ENCODE data around the gene GSTA2.
"Not testable (repeated sequence)": the region's sequence is repeated elsewhere in the genome, so short reads cannot be mapped to it uniquely, and the experiment has no call there.

The GSTA2 gene

GRCh38 chr6:52760105-52760765 lies 3.0 kb downstream of the GSTA2 start:
- no peak for DNase-seq (ENCODE audit: low spot score)

DNA sequence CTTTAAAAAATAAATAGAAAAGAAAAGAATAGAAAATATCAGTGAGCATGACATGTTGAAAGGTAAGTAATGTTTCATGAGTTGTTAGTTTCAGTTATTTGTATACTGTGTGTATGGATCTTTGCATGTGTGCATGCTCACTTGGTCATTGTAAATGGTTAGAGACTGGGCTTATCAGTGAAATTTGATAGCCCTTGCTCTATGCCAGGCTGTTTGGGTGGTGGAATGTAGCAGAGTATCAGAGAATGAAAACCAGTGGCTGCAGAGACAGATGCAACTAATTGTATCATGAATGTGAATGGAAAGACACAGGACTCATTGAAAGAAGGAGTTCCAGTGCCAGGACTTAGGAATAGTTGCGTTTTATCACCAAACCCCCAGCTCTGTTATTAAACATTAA lies 4.2 kb downstream of the GSTA2 start:
- DNase-seq (ENCODE audit: low spot score) = no peak

DNA sequence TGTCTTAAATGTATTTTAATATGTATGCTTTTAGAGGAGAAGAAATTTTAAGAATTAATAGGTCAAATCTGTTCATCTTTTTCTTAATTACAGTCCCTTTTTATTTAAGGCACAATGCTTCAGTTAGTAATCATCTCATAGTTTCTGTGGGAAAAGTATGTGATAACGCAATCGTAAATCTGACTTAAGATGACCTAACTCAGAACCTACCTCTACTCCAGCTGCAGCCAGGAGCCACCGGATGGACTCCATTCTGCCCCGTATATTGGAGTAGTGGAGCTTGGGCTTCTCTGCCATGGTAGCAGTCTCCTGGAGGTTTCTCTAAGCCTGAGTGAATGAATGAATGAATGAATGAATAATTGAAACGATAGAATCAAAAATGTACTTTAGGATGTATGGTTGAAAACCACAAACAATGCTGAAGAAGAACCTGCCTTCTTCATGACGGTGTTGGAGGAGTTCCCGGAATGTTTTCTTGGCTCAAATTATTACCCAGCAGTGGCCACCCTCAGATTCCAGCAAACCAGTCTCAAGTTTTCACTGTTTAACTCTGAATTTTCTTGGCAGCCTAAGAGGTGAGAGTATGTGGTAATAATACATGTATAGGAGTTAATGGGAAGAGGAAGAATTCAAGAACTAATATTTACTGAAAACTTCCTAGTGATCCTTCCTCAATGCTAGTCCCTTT lies 5.5 kb downstream of the GSTA2 start:
- DNase-seq (ENCODE audit: low spot score) = not testable (repeated sequence)

- DNase-seq (ENCODE audit: low spot score) = no peak
These were observed 8.8 kb downstream of the GSTA2 start for GRCh38 chr6:52754443-52754842.

- not testable (repeated sequence) for DNase-seq (ENCODE audit: low spot score)
These were observed 10.1 kb downstream of the GSTA2 start for GRCh38 chr6:52753137-52753536.

- no peak for DNase-seq (ENCODE audit: low spot score)
These were observed 11.0 kb downstream of the GSTA2 start for GRCh38 chr6:52752310-52752709.

- DNase-seq (ENCODE audit: low spot score) = no peak
These were observed 13.6 kb downstream of the GSTA2 start for GRCh38 chr6:52749556-52750152.

GRCh38 chr6:52747301-52747700 lies 16.0 kb downstream of the GSTA2 start:
- DNase-seq (ENCODE audit: low spot score) = not testable (repeated sequence)

DNA sequence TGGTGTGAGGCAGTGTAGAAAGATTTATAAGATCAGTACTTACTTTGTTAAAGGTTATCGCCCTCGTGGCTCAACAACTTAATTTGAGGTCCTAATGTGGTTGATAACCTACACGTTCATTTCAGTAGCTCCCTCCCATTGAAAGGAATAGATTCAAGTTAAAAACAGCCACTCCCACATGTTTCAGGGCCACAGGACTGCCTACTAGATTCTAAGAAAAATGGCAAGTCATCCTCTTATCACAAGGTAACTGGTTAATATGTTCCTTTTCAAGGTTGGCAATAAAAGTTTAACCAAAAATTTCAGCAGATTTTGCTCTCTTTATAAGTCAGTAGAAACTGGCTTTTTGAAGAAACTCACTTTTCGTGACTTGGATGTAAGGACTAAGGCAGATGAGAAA lies 17.1 kb downstream of the GSTA2 start:
- DNase-seq (ENCODE audit: low spot score) = no peak

DNA sequence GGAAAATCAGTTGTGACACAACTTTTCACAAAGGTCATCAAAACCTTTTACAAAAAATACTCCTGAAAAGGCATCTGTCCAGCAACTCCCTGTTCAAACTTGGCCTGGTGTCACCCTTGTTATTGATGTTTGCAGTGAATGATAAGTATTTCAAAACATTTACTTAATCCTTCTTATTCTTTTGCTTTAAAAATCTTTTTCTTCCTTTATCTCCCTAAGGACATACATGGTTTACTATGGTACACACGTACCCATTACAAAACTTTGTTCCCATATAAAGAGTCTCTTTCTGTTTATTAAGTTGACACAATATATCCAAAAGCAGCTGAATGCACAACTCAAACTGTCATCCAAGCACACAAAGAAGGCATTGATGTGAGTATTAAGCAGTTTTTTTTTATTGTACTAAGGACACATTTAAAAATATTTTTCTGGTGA lies 17.5 kb downstream of the GSTA2 start:
- DNase-seq (ENCODE audit: low spot score) = no peak

DNA sequence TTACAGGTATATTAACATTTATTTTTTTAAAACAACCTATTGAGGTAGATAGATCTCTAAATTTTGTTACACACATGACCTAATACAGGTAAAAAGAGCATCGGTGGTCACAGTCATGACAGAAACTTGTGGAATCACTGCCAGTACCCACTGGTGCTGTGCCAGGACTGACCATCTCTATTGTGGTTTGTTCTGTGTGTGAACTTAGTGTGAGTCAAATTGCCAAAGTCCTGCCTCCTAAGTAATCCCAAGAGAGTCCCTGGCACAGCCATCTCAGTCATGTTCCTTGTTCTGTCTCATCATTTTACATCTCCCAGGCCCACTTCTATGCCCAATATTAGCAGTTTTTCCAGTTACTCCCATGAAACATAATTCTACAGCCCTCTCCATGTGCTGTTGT lies 21.4 kb downstream of the GSTA2 start:
- DNase-seq (ENCODE audit: low spot score) = no peak

DNA sequence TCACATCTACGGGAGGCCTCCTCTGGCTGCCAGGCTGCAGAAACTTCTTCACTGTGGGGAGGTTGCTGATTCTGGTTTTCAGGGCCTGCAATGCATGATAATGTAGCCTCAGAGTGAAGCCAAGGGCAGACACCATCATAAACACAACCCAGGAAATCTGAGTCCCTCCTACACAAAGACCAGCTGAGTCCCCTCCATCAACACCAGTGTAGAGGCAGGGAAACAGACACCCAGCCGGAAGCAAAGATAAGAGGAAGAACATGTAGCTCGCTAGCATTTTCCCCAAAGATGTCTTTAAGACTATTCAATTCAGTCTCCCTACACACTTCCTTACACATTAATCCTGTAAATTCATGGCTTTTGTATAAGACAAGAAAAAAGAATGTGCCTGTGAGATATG lies 23.6 kb downstream of the GSTA2 start:
- no peak for DNase-seq (ENCODE audit: low spot score)

DNA sequence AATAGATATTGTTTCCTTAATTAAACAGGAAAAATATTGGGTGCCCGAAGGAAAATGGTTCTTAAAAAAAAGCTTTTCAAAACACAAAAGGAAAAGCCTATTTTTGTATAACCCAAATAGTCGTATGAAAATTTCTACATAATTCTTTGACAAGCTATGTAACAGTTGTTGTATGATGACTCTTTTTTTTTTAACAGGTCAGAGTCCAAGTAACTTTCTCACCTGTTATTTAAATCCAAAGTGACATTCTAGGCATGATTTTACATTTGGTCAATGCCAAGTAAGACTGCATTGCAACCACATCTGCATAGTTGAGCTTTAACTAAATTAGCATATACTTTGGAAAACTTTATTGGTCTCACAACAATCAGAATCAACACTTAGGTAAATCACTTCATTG lies 24.1 kb downstream of the GSTA2 start:
- DNase-seq (ENCODE audit: low spot score) = no peak

DNA sequence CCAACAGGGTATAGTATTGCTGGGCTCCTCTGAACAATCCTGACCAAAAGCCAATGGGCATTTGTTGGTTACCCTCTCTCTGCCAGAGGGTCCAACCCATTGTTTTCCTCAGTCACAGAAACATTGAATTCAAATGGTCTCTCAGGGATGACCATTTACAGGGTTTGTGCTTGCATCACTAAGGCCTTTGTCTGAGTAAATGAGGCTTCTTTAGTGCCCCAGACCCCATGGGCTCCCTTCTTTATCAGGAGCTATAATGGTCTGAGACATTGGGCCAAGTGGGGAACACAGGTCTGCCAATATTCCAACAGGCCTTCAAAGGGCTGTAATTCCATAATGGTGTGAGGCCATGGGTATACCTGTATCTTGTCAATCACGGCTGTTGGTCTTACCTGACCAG lies 27.1 kb downstream of the GSTA2 start:
- no peak for DNase-seq (ENCODE audit: low spot score)

DNA sequence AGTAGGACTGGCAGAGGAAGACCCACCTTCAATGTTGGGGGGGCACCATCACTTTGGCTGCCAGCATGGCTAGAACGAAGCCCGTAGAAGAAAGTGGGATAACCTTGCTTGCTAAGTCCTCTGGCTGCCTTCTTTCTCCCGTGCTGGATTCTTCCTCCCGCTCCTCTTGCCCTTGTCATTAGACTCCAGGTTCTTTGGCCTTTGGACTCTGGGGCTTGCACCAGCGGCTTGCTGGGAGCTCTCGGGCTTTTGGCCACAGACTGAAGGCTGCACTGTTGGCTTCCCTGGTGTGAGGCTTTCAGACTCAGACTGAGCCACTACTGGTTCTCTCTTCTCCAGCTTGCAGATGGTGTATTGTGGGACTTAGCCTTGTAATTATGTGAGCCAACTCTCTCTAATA lies 28.2 kb downstream of the GSTA2 start:
- DNase-seq (ENCODE audit: low spot score) = no peak

- no peak for DNase-seq (ENCODE audit: low spot score)
These were observed 29.2 kb downstream of the GSTA2 start for GRCh38 chr6:52734072-52734471.

- no peak for DNase-seq (ENCODE audit: low spot score)
These were observed 30.1 kb downstream of the GSTA2 start for GRCh38 chr6:52733172-52733571.

DNA sequence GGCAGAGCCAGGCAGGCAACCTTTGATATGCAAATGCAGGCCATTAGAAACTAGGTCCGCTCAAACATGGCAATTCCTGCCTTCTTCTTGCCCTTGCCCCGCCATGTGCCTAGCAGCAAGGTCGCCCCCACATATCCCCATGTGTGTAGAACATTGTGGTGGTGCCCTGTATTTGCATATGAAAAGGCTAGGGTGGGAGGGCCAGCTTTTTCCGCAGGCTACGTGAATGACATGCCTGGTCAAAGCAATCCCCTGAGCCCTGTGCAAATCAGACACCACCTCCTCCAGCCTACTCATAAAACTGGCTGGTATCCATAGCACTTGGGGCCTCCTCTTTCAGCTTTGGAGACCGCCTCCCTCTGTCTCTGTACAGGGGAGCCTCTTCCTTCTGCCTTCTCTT lies 31.6 kb downstream of the GSTA2 start:
- DNase-seq (ENCODE audit: low spot score) = no peak

GRCh38 chr6:52729576-52729975 lies 33.7 kb downstream of the GSTA2 start:
- no peak for DNase-seq (ENCODE audit: low spot score)

GRCh38 chr6:52728394-52728793 lies 34.9 kb downstream of the GSTA2 start:
- no peak for DNase-seq (ENCODE audit: low spot score)

DNA sequence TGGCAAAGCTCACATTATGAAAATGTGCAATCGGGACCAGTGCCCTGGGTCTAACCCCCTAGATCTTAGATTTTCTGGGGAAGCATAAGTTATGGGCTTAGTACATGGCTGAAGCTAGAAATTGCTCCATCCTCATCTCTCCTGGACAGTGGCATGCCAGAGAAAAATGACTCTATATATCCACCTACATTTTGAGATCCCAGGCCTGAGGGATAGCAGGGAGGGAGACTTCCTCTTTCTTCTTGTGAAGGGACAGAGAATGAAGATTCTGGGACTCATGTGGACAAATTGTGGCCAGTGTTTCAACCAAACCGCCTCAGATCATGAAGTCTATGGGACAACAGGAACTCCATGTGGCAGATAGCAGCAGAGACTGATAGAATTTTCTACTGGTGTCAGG lies 35.4 kb downstream of the GSTA2 start:
- no peak for DNase-seq (ENCODE audit: low spot score)

DNA sequence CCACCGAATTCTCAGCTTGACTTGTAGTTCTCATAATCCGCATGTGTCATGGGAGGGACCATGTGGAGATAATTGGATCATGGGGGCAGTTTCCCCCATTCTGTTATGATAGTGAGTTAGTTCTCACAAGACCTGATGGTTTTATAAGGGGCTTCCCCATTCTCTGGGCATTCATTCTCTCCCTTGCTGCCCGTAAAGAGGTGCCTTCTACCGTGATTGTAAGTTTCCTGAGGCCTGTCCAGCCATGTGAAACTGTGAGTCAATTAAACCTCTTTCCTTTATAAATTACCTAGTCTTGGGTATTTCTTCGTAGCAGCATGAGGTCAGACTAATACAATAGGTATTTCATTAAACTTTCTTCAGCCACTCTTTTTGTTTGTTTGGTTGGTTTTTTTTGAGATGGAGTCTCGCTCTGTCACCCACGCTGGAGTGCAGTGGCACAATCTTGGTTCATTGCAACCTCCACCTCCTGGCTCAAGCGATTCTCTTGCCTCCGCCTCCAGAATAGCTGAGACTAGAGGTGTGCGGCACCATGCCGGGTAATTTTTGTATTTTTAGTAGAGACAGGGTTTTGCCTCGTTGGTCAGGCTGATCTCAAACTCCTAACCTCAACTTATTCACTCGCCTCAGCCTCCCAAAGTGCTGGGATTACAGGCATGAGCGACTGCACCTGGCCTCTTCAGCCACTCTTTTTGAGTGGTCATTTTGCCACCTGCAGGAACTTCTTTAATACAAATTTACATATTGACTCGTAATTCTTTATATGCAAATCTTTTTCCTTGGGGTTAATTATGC lies 36.3 kb downstream of the GSTA2 start:
- no peak for DNase-seq (ENCODE audit: low spot score)

- no peak for DNase-seq (ENCODE audit: low spot score)
These were observed 37.1 kb downstream of the GSTA2 start for GRCh38 chr6:52726193-52726542.

Data from hematopoietic multipotent progenitor cell treated with erythropoietin and hydrocortisone succinate and interleukin-3 and kit ligand, for 15 days (in vitro differentiated cells).